ENCODE measurements around the gene PRPSAP1.
"Not testable (repeated sequence)": the region's sequence is repeated elsewhere in the genome, so short reads cannot be mapped to it uniquely, and the experiment has no call there.

- not testable (repeated sequence) for TF ChIP-seq CTCF, POLR2A (IDR thresholded peaks at IDR 0.05)
These were observed 6.1 kb upstream of the PRPSAP1 start for GRCh38 chr17:76359776-76360175.
